B cell (primary cell): ENCODE data around the gene SEH1L.

ENCODE experiments used
- CTCF ChIP-seq: fragments of 200-600 bp; IDR thresholded peaks from one replicate; pipeline ENCODE4 v1.8.0; 2022; ENCODE audit warnings: antibody characterized with exemption, mild to moderate bottlenecking
- EZH2 ChIP-seq: IDR thresholded peaks from 2 replicates; pipeline ENCODE4 v1.6.1; 2012; ENCODE audit warnings: borderline replicate concordance, low read depth, mild to moderate bottlenecking, moderate library complexity, low read length; ENCODE audit not compliant: insufficient read depth, poor library complexity, severe bottlenecking

GRCh38 chr18:13025233-13025632 lies 77.4 kb downstream of the SEH1L start:
- no peak for TF ChIP-seq CTCF
- no peak for TF ChIP-seq EZH2
